Measurements from ENCODE around the gene CATSPERE. TPM values are rescaled to one million over a fixed set of nuclear protein-coding genes. Genes with fewer than 3 reads are reported as not detected.

The CATSPERE gene
- total and polyA plus RNA-seq, 2 of the 8 experiments (the other 6 are each of a cell fraction or from before 2014, with no cell fraction given): 0.05 to 0.45 TPM

DNA sequence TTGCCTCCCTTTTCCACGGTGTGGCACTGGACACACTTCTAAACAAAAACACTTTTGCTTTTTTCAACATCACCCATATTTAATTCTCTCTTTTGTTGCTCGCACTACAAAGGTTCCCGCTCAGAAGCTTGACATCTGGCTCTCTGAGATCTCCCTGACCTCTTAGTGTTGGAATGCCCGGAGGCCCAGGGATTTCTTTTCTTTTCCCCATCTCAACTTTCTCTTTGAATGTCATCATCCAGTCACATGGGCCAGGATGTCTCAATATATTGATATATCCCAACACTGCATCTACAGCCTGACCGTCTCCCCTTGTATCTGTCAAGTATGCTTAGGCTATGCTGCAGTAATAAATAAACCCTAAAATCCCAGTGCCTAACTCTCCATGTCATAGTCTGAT, 137.5 kb downstream of the CATSPERE start:
- DNase-seq (ENCODE audit: low read depth in 1 of 2, low spot score in 2 of 2) (no peak), FAIRE-seq (no peak)
- Histone ChIP-seq H2BK15ac (ENCODE audit: low read length) (no peak overlapping the region), H2BK120ac (replicated peaks; ENCODE audit: low read depth, low read length) (no peak overlapping the region), H2AK5ac (ENCODE audit: low read depth, low read length) (no peak overlapping the region), H3K27ac (ENCODE audit: low read depth, low read length) (no peak overlapping the region), H3K9ac (replicated peaks in 1 of 4; ENCODE audit: extremely low read depth in 1 of 4, low read depth in 3 of 4, low read length in 3 of 4) (no peak overlapping the region), H3K4ac (replicated peaks; ENCODE audit: insufficient read length, low read depth, low read length) (no peak overlapping the region), H4K5ac (ENCODE audit: insufficient read length, low read depth, low read length) (no peak overlapping the region), H3K79me1 (ENCODE audit: low read depth, low read length) (no peaks in the 10 kb centered on the region), H3K14ac (ENCODE audit: insufficient read length) (no peak overlapping the region), H4K91ac (replicated peaks; ENCODE audit: insufficient read length, low read length) (no peak overlapping the region), H3K23me2 (ENCODE audit: low read depth, low read length) (peaks cover 3% of the 10 kb centered on the region; the same call in 1 of the 2 replicates), H3K9me3 (ENCODE audit: insufficient read depth in 2 of 2, low read depth in 1 of 2, low read length in 1 of 2) (no peaks in the 10 kb centered on the region), H4K8ac (ENCODE audit: extremely low read depth, insufficient read depth, low read length) (no peak overlapping the region), H3K4me3 (ENCODE audit: extremely low read depth in 1 of 4, insufficient read depth in 2 of 4, low read depth in 3 of 4, low read length in 4 of 4) (no peak overlapping the region), H2AFZ (ENCODE audit: low read length) (no peak overlapping the region), H3K4me1 (replicated peaks in 1 of 4; ENCODE audit: control insufficient read depth in 3 of 4, insufficient read depth in 4 of 4, low read length in 3 of 4) (no peaks in the 10 kb centered on the region), H2BK5ac (ENCODE audit: low read depth, low read length) (no peak overlapping the region), H3K4me2 (ENCODE audit: insufficient read depth in 1 of 2, low read depth in 2 of 2, low read length in 2 of 2) (no peak overlapping the region), H2BK20ac (ENCODE audit: low read length) (no peak overlapping the region), H3K36me3 (ENCODE audit: control insufficient read depth in 2 of 4, insufficient read depth in 4 of 4, low read length in 3 of 4) (no peaks in the 10 kb centered on the region; a peak in 1 of 8 replicates), H3K79me2 (ENCODE audit: control insufficient read depth in 1 of 2, insufficient read depth in 2 of 2, low read length in 2 of 2) (no peaks in the 10 kb centered on the region), H3K23ac (ENCODE audit: insufficient read length) (no peak overlapping the region), H3K56ac (replicated peaks; ENCODE audit: insufficient read length, low read depth, low read length) (no peak overlapping the region), H3K27me3 (replicated peaks in 1 of 4; ENCODE audit: control insufficient read depth in 3 of 4, extremely low read depth in 1 of 4, insufficient read depth in 3 of 4, low read length in 3 of 4) (no peaks in the 10 kb centered on the region), H3K18ac (ENCODE audit: extremely low read depth, low read length) (no peak overlapping the region), H4K20me1 (replicated peaks in 1 of 2; ENCODE audit: control insufficient read depth in 1 of 2, insufficient read depth in 2 of 2, low read length in 2 of 2) (no peaks in the 10 kb centered on the region), H2BK12ac (ENCODE audit: low read depth, low read length) (no peak overlapping the region)
- CTCF ChIA-PET (ENCODE audit: partially characterized antibody): no interaction called here
- TF ChIP-seq FOSL1 (IDR thresholded peaks at IDR 0.05; ENCODE audit: insufficient read depth, low read depth, low read length): no peak
- no peak for TF ChIP-seq KDM1A (IDR thresholded peaks at IDR 0.05; ENCODE audit: borderline replicate concordance, low read length)
- no peak for TF ChIP-seq RXRA (IDR thresholded peaks at IDR 0.05; ENCODE audit: insufficient read depth, low read depth, low read length)
- TF ChIP-seq CTBP2 (IDR thresholded peaks at IDR 0.05; ENCODE audit: borderline replicate concordance, insufficient read depth, insufficient read length, low read length): no peak
- no peak for TF ChIP-seq POU5F1 (IDR thresholded peaks at IDR 0.05; ENCODE audit: low read depth, low read length)
- TF ChIP-seq YY1 (IDR thresholded peaks at IDR 0.05; ENCODE audit: low read depth, low read length): no peak
- no peak for TF ChIP-seq SAP30 (IDR thresholded peaks at IDR 0.05; ENCODE audit: insufficient read depth, insufficient replicate concordance, low read length)
- no peak for TF ChIP-seq EZH2 (IDR thresholded peaks at IDR 0.05; ENCODE audit: low read depth, low read length, severe bottlenecking)
- TF ChIP-seq TAF7 (optimal IDR thresholded peaks at IDR 0.05; ENCODE audit: borderline replicate concordance, low read depth, low read length): no peak
- POLR2A ChIA-PET (ENCODE audit: partially characterized antibody): no interaction called here
- WGBS, 2 experiments (ENCODE audit: extremely low coverage in 1 of 2, insufficient coverage in 1 of 2, insufficient read length in 1 of 2, insufficient replicate concordance in 2 of 2, low coverage in 1 of 2, low lambda C conversion rate in 2 of 2, missing lambda C conversion rate in 1 of 2): 86% methylated on average over 5 of the region's 5 CpGs; no CpG with 5 or more reads in 1 of the 2 experiments
